HG03175 (cell line): ENCODE measurements around the gene OAS1.
"Not testable (repeated sequence)": the region's sequence is repeated elsewhere in the genome, so short reads cannot be mapped to it uniquely, and the experiment has no call there.

ENCODE experiments used
- ATAC-seq: cut with Tn5 transposase; IDR thresholded peaks from one replicate; pipeline ENCODE4 v1.9.1; 2021; ENCODE audit warnings: mild to moderate bottlenecking, moderate library complexity; ENCODE audit not compliant: unreplicated experiment

Gene OAS1

DNA sequence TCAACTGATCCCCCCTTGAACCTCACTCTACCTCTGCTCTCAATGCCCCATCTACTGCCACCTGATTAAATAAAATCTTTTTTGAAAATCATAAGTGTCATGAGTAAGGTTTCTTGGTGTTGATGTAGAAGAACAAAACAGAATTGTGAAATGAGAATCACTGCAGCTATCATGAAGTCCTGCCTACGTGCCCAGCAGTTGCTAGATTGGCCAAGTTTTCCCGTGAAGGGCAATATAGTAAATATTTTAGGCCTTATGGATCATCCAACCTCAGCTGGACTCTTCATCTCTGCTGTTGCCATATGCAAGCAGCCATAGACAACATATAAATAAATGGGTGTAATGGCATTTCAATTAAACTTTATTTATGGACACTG is 26.4 kb downstream of the OAS1 start:
- no peak for ATAC-seq

DNA sequence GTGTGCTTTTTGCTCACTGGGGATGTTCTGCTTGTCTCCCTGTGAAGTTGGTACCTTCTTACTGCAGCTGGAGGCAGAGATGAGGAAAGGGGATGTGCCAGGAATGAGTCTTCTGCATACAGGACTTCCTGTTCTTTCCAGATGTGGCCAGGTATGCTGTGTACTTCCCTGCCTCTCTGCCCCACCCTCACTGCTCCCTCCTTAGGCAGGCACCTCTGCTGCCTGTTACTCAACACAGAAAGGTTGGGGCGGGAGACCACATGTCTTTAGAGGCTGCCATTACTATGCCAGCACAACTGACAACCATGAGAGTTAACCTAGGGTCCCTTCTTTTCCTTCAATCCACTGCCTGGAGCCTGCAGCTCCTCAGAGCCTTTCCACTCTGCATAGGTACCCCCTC is 29.5 kb downstream of the OAS1 start:
- no peak for ATAC-seq

DNA sequence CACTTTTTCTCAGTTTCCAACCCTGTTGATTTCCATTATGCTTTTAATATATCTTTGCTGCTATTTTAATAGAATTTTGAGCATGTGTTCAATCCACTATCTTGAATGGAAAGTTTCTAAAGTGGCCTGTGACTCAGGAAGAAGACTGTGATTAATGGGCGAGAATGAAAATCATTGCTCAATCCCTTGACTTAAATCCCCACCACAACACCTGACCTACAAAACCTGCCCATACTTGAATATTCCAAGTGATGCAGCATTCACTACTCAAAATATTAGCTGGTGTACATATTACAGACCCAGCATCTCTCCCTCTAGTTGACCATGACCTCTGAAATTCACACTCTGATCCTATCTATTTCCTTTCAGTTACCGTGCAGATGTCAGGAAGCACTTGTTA is 30.2 kb downstream of the OAS1 start:
- no peak for ATAC-seq

DNA sequence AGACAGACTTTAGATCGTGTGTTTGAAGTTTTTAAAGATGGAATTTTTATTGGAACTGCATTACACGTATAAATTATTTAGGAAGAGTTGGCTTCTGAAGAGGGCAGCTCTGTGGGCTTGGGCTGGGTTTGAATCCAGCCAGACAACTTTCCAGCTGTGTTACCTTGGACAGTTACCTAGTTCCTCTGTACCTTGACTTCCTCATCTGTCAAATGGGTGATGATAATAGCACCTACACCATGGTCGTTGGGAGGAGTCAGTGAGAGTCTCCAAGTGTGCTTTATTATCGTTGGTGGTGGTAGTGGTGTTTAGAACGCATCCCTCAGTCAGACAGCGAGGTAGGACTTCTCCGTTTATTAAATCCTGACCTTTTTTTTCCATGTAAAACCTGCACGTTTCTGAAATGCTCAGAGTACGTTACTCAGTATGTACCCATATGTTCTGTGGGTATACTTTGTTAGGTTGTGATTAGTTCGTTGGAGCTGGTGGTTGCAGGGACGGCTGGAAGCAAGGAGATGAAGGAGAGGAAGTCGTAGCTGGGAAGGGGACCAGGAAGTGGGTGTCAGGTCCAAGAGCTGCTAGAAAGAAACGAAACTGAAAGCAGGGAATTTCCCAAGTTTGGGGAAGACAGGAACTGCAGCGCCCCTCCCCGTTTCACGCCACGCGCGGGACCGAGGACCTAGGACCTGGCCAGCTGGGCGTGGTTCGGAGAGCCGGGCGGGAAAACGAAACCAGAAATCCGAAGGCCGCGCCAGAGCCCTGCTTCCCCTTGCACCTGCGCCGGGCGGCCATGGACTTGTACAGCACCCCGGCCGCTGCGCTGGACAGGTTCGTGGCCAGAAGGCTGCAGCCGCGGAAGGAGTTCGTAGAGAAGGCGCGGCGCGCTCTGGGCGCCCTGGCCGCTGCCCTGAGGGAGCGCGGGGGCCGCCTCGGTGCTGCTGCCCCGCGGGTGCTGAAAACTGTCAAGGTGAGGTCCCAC is 31.3 kb downstream of the OAS1 start, which contains the start of gene OAS3:
OAS3 (plus strand) TSS at position 734 of the 979 bp plus-strand sequence; CDS start at position 791, 57 bp downstream.
- ATAC-seq = no peak

DNA sequence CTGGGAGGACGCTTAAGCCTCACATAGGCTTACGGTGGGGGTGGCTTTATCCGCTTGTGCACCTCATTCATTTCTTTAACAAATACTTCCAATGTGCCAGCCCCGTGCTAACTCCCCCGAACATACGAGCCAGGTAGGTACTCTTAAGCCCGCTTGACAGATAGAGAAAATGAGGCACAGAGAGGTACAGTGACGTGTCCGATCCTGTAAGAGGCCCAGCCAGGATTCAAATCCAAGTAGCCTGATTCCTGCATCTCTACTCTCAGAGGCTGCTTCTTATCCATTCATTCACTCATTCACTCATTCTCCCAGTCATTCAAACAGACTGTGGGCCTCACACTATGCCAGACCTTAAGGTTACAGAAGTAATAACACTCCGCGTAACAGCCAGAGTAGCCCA is 32.0 kb downstream of the OAS1 start:
- no peak for ATAC-seq

DNA sequence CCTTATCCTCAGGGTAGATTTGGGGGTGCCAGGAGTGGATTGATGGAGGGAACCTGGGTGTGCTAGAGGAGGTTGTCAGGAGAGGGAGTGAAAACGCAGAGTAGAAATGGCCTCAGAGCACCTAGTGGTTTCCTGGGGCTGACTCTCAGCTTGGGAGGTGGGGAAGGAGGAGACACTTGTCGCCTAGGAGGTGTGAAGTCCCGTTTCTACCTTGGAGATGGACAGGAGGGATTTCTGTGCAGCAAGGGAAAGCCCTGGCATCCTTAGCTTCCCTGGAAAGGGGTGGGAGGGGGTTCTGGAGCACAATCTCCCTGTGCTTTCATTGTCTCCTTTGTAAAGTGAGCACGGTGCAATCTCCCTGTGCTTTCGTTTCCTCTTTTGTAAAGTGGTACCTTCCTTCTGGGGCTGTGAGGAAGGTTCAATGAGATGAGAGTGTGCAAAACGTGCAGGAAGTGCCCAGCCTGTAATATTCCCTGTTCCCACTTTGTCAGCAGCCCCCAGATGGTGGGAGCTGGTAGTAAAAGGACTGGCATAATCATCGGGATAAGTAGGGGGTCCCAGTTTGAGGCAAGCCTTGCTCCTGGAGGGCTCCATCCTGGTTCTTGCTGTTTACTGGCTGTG is 33.1 kb downstream of the OAS1 start:
- peak; percentile 72 for ATAC-seq

DNA sequence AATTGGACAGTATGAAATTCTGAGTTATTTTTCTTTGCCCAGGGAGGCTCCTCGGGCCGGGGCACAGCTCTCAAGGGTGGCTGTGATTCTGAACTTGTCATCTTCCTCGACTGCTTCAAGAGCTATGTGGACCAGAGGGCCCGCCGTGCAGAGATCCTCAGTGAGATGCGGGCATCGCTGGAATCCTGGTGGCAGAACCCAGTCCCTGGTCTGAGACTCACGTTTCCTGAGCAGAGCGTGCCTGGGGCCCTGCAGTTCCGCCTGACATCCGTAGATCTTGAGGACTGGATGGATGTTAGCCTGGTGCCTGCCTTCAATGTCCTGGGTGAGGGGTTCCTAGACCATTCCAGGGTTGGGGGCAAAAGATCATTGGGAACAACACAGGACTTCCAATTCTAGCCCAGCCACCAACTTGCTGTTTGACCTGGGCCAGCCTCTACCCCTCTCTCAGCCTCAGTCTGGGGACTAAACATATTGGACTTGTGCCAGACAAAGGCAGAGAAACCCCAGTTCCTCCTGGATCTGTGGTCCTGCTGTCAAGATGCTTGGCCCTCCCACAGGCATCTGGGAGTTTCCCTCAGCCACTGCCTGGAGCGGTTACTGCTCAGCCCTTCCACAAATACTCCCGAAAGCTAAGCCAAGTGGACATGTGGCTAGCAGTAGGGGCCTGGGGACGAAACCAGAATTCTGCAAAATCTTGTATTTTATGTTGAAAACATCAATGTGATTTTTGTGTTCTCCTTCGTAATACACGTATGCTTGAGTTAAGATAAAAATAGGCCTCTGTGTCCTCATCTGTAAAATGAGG is 35.0 kb downstream of the OAS1 start:
- ATAC-seq = no peak

DNA sequence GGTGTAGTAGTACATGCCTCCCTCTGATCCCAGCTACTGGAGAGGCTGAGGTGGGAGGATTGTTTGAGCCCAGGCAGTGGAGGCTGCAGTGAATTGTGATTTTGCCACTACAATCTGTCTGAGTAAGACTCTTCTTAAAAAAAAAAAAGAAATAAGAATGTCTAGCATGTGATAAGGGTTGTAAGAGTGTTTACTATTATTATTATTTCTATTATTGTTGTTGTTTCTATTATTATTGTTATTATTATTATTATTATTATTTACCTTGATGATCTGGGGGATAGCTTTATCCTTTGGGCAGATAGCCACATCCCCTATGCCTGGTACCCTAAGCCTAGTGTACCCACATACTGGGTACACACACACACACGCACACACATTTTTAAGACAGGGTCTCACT is 35.8 kb downstream of the OAS1 start:
- ATAC-seq = no peak

DNA sequence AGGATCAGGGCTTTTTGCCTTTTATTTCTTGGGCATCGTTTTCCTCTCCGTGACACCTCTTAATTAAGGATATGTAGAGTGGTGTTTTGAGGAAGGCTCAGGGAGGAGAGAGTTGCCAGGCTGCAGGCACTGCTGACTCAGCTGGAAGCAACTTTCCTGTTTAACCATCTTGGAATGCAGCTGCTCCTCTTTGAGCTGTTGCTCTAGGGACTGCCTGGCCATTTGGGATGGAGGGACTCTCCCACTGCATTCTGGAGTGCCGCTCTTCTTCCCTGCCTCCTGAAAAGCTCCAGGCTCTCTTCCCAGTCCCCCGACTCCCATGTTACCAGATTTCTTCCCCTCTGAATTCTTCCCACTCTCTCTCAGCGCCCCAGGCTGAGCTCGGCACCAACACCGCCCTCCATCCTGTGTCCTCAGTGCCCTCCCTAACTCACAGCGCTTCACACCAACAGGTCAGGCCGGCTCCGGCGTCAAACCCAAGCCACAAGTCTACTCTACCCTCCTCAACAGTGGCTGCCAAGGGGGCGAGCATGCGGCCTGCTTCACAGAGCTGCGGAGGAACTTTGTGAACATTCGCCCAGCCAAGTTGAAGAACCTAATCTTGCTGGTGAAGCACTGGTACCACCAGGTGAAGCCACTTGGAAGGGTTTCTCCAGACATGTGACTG is 37.4 kb downstream of the OAS1 start:
- ATAC-seq = no peak

DNA sequence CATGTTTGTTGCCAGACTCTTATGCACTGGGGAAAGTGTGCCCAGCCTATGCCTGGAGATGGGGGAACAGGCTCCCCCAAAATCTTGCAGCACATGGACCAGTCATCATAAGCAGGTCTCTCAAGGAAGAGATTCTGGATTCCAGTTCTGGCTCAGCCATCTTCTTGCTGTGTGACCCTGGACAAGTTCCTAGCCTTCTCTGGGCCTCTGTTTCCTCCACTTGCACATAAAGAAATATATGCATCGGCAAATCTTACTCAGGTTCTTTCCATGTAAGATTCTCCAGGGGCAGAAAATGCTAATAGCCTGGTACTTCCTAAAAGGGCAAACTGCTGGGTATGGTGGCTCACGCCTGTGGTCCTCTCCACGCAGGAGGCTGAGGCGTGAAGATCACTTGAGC is 38.8 kb downstream of the OAS1 start:
- no peak for ATAC-seq

DNA sequence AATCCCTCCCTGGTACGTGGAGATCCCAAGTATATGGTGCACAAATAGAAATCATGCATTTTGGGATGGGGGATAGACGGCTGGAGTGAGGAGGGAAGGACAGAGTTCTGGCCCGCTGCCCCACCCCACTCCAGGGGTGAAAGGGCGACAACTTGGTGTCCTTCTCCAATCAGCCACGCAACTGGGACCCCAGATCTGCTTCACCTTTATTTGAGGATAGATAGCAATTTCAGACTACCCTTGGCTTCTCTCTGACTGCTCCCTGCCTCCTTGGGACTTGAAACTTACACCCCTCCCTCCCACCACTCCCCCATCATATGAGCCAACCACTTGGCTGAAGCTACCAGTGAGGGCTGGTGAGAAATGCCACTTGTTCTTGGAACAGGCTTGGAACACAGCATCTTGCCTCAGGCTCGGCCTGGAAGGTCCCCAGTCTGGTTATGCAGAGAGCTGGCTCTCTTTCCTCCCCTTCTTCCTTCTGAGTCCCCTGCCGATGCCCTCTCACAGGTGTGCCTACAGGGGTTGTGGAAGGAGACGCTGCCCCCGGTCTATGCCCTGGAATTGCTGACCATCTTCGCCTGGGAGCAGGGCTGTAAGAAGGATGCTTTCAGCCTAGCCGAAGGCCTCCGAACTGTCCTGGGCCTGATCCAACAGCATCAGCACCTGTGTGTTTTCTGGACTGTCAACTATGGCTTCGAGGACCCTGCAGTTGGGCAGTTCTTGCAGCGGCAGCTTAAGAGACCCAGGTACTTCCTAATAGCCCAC is 39.7 kb downstream of the OAS1 start:
- ATAC-seq = no peak

DNA sequence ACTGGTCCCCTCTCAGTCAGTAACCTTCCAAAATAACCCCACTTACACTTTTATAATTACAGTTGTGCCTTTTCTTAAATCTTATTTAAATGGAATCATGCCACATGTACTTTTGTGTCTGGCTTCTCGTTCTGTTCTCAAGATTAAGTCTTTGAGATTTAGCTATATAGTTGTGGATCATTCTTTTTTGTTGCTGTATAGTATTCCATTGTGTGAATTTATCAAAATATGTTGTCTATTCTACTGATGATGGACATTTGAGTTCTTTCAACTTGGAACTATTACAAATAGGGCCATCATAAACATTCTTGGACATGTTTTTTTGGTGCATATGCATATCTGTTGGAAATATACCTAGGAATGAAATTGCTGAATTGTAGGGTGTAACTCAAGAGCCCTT is 40.6 kb downstream of the OAS1 start:
- ATAC-seq = no peak

DNA sequence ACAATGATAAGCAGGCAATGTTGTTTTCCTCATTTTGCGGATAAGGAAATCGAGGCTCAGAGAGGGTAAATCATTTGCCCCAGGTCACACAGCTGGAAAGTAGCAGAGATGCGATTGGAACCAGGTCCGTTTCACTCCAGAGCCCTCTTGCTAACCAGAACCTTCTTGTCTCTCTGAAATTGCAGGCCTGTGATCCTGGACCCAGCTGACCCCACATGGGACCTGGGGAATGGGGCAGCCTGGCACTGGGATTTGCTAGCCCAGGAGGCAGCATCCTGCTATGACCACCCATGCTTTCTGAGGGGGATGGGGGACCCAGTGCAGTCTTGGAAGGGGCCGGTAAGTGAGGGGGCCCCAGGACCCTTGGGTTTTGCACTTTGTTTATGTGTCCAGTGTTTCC is 41.0 kb downstream of the OAS1 start:
- ATAC-seq = no peak

DNA sequence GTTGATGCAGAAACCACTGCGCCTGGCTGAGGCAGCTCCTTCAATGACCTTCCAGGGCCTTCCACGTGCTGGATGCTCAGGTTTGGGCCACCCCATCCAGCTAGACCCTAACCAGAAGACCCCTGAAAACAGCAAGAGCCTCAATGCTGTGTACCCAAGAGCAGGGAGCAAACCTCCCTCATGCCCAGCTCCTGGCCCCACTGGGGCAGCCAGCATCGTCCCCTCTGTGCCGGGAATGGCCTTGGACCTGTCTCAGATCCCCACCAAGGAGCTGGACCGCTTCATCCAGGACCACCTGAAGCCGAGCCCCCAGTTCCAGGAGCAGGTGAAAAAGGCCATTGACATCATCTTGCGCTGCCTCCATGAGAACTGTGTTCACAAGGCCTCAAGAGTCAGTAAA is 42.0 kb downstream of the OAS1 start:
- ATAC-seq = no peak

DNA sequence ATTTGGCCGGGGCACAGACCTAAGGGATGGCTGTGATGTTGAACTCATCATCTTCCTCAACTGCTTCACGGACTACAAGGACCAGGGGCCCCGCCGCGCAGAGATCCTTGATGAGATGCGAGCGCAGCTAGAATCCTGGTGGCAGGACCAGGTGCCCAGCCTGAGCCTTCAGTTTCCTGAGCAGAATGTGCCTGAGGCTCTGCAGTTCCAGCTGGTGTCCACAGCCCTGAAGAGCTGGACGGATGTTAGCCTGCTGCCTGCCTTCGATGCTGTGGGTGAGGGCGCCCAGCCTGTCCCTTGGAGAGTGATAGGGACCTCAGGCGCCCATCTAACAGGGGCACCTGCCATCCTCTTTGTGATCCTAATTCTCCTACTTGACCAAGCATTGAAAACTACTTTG is 43.9 kb downstream of the OAS1 start:
- ATAC-seq = no peak

DNA sequence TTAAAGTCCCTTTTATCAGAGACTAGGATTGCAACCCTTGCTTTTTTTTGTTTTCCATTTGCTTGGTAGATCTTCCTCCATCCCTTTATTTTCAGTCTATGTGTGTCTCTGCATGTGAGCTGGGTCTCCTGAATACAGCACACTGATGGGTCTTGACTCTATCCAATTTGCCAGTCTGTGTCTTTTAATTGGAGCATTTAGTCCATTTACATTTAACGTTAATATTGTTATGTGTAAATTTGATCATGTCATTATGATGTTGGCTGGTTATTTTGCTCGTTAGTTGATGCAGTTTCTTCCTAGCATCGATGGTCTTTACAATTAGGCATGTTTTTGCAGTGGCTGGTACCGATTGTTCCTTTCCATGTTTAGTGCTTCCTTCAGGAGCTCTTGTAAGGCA is 50.4 kb downstream of the OAS1 start:
- ATAC-seq = not testable (repeated sequence)

DNA sequence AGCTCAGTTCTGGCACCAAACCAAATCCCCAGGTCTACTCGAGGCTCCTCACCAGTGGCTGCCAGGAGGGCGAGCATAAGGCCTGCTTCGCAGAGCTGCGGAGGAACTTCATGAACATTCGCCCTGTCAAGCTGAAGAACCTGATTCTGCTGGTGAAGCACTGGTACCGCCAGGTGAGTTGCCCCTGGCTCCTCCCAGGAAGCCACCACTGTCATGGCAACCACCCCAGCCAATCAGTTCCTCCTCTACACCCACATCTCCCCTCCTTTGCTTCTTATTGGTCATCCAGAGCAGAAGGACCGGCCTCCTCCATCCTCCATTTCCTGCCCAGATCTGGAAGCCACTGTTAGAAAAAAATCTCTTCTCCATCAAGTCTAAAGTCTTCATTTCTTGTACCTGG is 54.3 kb downstream of the OAS1 start:
- no peak for ATAC-seq

DNA sequence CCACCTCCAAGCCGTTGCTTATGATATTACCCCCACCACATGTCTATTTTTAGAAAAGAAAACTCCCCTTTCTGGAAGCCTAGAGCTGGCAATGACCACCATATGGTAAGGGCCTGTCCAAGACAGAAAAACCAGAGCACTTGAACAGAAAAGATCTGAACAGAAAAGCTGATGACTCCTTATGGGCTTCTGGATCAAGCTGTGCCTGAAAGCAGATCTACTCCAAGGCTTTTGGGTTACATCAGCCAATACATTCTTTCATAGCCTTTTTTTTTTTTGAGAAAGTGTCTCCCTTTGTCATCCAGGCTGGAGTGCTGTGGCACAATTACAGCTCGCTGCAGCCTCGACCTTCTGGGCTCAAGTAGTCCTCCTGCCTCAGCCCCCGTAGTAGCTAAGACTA is 54.8 kb downstream of the OAS1 start:
- no peak for ATAC-seq

DNA sequence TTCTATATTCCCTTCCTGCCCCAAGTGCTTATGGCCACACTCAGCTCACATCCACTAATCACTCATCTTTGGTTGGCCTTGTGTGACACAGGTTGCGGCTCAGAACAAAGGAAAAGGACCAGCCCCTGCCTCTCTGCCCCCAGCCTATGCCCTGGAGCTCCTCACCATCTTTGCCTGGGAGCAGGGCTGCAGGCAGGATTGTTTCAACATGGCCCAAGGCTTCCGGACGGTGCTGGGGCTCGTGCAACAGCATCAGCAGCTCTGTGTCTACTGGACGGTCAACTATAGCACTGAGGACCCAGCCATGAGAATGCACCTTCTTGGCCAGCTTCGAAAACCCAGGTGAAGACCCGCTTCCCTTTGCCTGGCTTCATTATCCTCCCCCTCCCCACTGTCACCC is 55.8 kb downstream of the OAS1 start:
- no peak for ATAC-seq

DNA sequence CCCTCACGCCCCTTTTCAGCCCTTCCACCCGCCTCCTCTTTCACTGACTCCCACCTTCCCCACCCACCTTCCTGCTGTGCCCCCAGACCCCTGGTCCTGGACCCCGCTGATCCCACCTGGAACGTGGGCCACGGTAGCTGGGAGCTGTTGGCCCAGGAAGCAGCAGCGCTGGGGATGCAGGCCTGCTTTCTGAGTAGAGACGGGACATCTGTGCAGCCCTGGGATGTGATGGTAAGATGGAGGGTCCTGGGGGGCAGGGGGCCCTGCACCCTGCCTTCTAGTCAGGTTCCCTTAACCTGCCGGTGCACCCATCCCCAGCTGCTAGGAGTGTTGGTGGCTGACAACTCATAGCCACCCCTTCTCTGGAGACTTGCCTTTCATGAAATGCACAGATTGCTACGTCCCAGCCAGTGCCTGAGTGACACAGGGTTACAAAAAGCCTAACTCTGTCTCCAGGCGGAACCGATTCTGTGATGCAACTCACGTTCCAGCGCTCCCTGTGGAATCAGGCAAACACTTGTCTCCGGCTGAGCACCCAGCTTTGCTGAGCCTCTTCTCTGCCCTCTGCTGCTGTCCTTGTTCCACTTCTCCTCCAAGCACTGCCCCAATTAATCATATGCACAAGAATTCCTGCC is 56.6 kb downstream of the OAS1 start:
- no peak for ATAC-seq
